DMS79 (cell line): ENCODE results near the gene STX7.

Source experiments
- DNase-seq: peaks from one replicate; lab custom pipeline; 2025; lab: John Stamatoyannopoulos, UW

STX7 gene

GRCh38 chr6:132412656-132413498, 100.0 kb downstream of the STX7 start:
- DNase-seq, result no peak

DNA sequence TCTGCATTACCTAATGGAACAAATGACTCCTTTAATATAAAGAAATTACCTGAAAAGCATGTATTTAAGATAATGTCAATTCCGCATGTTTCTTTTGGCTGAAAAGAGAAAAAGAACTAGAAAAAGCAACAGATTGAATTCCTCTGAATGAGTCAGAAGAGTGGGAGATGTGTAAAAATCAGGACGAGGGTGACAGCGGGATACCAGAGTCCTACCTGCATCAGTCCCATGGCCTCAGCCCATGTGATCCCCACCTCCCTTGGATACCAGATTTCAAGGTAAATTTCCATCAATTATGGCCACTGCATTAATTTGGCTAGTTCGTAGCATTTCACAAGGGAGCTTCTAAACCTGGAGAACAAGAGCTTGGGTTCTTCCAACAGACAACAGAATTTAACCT, 101.6 kb downstream of the STX7 start:
- DNase-seq, result no peak

DNA sequence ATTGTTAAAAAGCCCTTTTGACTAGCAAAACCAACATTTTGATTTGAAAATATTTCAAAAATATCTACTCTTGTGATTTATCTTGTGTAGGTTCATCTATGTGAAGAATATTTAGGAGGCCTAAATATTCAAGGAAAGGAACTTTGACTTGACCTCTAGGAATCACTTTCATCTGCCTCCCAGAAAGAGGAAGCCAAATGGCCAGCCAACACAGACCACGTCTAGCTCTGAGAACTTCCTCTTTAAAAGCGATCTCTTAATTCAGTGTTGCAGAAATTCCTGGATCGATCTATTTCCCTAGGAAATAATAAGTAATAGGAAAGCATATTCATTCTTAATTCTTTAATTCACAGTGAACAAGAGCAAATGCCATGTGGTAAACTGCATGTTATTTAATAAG, 102.1 kb downstream of the STX7 start:
- DNase-seq, result no peak

- no peak for DNase-seq
These were observed 107.6 kb downstream of the STX7 start for GRCh38 chr6:132405143-132405915.

DNA sequence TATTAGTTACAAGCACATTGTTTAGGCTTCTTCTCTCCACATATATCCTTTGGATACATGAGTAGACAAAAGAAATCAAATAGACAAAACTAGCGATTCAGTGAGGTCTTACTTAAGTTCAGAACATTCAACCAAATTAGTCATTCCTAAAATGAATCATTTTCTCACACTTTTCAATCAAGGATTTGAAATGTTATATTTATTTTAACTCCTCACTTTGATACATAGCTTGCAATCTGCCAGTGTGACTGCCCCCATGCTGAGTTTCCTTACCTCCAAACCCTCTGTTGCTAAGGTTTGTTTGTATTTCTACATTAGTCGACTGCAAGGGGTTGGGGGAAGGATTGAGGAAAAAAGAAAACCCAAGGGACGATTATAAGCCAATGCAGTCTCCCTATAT, 108.2 kb downstream of the STX7 start:
- DNase-seq, result no peak

GRCh38 chr6:132404330-132404729, 108.6 kb downstream of the STX7 start:
- DNase-seq, result no peak

GRCh38 chr6:132401618-132402285, 111.2 kb downstream of the STX7 start:
- no peak for DNase-seq

DNA sequence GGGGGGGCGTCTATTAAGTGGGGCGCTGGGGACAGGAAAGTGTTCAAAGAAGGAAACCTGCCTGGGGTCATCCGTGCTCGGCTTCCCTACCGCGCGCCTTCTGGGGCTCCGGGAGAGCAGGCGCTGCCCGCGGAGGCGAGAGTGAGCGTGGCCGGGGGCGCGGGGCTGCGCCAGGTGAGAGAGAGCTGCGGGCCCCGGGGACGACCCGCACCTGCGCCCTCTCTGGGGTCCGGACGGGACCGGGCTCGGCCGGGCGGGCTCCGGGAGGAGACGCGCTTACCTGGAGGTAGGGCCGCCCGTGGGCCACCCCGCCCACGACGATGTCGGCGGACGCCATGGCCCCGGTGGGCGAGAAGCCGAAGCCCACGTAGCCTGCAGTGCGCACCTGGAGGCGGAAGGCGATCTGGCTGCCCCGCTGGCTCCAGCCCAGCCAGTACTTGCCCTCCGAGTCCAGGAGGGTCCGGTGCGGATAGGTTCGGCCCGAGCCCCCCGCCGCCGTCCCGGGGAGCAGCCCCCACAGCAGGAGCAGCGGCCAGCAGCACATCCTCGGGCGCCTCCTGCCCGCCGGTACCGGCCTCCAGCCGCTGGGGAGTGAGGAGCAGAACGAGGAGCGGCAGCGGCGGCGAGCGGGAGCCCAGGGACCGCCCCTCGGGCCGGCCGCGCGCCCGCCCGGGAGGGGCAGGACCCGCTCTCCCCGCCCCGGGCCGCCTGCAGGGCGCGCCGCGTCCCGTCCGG, 111.9 kb downstream of the STX7 start, which contains the start of gene MOXD1:
Gene MOXD1, minus strand, starts transcription at position 593 of the 735 bp plus-strand sequence. Its CDS starts 49 bp downstream, at position 544.
- DNase-seq, result no peak

DNA sequence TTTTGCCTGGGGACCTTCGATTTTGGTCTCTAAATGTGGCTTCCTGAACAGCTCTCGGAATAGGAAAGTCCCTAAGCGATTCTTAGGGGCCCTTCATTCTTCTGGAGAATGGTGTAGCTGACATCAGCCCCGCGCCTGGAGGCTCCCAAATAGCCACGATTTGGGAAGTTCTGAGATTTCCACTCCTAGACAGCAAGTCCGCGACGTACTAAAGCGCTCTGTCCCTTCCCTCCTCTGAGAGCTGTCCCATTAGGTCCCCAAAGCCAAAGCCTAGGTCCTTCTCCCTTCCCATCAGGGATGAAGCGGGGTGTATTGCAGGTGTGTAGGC, 112.4 kb downstream of the STX7 start:
- DNase-seq, result no peak

GRCh38 chr6:132399376-132400074, 113.4 kb downstream of the STX7 start:
- DNase-seq, result no peak
